Heart left ventricle (tissue), 13 donors: ENCODE results near the gene MYL6B.

Experiments used
- CTCF ChIP-seq, 12 donors: fragments of 200-600 bp; sonication (generic) in 4 of 12; IDR thresholded peaks; one replicate each; pipeline versions ENCODE4 v1.5.0 to v1.8.0; 2018 to 2022; ENCODE audit warnings: antibody characterized with exemption in 12 of 12, mild to moderate bottlenecking in 5 of 12
- POLR2A ChIP-seq, 2 donors: fragments of 450-650 bp; IDR thresholded peaks; one replicate each; pipeline ENCODE4 v1.6.1; 2017; ENCODE audit warnings: antibody characterized with exemption in 2 of 2, mild to moderate bottlenecking in 2 of 2, moderate library complexity in 2 of 2
- donor health status: ischemic (EF 13 %, LVEDD 7.1; RV severe dilation, severe dysfunction).
- donor health status: DM: no; HTN: yes; CAD: no.
- donor health status: DM: no; HTN: no; CAD: no.
- donor health status: ischemic (EF 25% LVEDD 6.9; RV normal size, moderate dysfunction).
- donor health status: ischemic (EF 25% LVEDD 5.7; RV mildly dilated, moderate dysfunction).
- donor health status: ischemic (EF 35%, LVEDD 5.7; RV mildly dilated, moderate dysfunction).
- donor health status: nonischemic (EF 11% LVEDD 7.7; RV severe dilation, severe dysfunction).
- donor health status: DM: yes; HTN: yes; CAD: no.
- donor health status: PGD.
- donor health status: ischemic (EF 29% LVEDD 5.4; RV normal size, mild dysfunction).
- donor health status: nonischemic (EF 23%, LVEDD 6.1; RV moderate dilation, normal function).

- TF ChIP-seq CTCF (IDR thresholded peaks at IDR 0.05) (no peak), POLR2A (IDR thresholded peaks at IDR 0.05) (no peak)
These were observed 9.2 kb upstream of the MYL6B start for GRCh38 chr12:56143217-56143616.
